Activated CD8-positive, alpha-beta memory T cell treated with anti-CD3 and anti-CD28 coated beads for 24 hours (primary cell): ENCODE measurements around the gene C1orf53.

Source experiments
- DNase-seq: peaks from one replicate; pipeline ENCODE4 v3.0.0-alpha.2; 2020

Gene C1orf53

DNA sequence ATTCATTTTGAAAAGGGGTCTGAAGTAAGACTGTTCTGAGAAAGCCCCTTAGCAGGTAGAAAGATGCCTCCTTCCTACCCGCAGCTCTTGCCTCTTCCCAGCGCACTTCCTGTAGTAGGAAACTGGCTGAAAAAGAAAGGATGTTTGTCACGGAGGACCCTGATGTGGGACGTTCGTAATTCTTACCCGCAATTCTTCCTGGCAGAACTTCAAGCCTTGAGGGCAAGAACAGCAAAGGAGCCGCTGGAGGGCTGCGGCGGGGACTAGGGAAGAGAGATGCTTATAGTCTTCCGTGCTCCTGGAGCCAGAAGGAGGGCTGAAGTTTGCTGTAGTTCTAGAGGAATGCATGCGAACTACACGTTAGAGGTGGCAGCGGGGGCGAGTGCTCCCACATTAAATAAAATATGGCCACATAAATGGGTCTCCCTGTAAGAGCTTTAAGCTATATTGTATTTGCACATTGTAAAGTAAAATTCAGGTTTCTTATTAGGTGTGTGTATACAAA lies 6.3 kb downstream of the C1orf53 start:
- no peak for DNase-seq

DNA sequence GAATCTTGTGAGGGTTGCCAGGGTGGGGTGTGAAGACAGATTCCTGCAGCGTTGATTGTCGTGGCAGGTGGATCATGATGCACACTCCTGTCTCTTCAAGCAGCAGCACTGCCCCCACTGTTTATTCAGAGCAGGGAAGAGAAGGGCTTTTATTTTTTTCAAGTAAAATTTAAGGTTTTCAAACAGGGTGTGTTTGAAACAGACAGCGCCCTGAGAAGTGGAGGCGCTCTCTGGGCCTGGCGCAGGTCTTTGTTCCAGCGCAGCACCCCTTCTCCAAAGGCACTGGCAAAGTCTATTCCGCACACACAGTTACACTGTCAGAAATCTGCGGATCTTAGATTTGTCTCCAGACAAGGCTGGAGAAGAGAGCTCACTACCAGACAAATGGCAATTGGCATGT lies 7.0 kb downstream of the C1orf53 start:
- DNase-seq: no peak

DNA sequence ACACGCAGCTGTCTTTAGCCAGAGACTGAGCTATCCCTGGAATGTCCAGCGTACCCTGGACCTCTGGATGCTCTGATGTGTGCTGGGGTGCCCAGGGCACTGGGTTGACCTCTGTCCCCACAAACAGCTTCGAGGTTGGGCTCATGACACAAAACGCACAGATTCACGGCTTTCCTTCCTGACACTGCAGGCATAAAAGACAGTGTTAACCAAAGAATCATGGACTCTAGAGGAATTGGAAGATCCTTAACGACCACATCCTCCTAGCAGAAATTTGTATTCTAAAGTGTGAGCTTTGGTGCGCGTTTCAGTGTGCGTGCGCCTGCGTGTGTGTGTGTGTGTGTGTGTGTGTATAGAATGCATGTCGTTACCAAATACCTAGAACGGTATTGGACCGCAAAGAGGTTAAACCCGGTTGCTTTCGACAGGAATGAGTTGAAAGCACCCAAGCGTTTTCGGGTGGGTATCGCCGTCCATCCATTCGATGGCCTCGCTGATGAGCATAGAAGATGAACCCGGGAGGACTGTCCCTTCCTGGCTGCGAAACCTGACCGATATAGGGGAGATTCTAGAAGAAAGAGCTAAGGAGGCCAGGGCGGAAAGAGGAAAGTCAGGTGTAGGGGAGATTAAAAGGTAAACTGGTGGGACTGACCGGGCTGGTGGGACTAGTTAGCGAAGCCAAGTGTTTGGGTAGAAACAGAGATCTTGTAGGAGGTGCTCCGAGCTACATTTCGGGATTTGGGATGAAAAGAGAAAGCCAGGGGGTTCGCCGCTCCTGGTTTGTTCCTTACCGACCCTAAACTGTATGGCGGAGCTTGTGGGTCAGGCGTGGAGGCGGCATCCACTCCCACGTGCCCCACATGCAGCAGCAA lies 7.9 kb downstream of the C1orf53 start:
- no peak for DNase-seq

- DNase-seq: no peak
Observed at GRCh38 chr1:197911111-197911856, 8.9 kb downstream of the C1orf53 start.

DNA sequence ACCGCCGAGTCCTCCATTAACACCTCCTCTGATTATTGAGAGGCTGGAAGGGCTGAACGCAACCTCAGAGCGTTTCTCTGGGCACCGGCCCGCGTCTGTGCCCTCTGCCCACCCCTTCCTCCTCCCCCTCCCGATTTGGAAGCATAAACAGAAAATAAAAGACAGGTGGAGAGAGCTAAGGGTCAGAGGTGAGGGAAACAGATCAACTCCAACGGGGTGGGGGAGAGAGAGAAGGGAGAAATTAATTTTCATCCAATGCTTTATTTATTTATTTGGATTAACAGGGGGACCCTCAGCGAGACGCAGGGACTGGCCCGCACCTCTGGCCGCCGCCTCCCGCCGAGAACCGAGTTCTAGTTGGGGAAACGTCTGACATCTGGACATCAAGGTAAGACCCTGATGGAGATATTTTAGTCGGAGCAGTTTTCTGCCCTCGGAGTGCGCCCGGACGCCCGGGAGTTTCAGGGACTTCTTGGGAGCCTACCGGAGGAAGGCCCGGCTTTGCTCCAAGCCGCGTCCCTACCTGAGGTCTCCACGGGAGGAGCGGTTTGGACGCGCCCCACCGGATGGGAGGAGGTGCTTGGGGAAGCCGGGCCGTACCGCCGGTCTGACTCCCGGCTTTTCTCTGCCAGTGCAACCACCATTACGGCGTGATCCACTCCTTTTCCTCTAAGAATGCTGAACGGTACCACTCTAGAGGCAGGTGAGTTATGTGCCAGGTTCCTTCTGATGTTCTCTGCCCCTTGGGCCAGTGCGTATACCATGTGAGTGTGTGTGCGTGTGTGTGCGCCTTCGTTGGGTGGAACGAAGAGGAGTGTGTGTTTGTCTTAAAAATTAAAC lies 9.6 kb downstream of the C1orf53 start:
- DNase-seq: no peak

DNA sequence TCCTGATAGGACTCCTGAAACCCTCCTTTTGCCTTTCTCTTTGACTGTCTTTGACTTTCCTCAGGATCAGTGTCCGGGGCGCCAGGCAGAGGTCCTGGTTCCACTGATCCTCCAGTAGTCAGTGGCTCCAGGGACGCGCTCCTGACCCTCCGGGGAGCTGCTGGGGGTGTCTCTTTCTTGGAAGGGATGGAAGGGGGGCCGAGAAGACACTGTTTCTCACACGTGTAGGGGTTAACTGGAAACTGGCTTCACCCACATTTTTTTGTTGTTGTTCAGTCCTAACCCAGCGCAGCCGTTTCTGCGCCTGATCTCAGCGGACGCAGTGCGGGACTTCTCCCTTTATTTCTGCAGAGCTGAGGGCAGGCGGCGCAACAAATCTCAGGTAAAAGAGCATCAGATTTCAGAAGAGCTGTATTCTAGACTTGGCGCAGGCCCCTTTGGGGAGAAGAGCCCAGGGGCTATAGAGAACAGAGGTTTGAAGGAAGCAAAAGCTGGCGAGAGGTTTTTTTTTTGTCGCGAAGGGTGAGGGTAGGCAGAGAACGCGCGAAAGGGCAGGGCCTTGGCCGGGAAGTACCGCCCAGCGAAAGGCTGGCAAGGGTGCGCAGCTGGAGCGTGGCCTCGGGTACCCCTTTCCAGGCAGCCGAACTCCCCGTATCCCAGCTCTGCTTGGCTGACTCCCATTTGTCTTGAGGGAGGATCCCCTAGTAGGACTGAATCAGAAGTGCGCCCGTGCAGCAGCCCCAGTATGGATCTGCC lies 10.5 kb downstream of the C1orf53 start:
- no peak for DNase-seq

GRCh38 chr1:197913495-197914276 lies 11.3 kb downstream of the C1orf53 start:
- DNase-seq: no peak

DNA sequence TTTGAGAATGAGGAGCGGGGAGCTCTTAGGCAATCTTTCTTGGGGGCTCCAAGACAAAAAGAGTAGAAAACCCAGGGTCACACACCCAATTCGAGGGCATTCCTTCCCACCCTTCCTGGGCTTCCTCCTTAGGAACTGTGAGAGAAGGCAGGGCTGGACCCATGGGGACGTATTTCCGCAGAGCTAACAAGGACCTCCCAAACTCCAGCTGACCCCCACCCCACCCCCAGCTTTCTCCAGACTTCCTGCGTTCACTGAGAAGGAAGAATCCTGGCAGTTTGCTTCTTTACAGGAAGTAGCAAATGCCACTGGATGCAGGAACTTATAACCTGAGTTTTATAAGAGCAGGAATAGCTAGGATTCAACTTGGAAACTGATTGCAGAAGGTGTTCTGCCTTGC lies 12.1 kb downstream of the C1orf53 start:
- no peak for DNase-seq

- no peak for DNase-seq
Observed at GRCh38 chr1:197915260-197915861, 12.9 kb downstream of the C1orf53 start.

DNA sequence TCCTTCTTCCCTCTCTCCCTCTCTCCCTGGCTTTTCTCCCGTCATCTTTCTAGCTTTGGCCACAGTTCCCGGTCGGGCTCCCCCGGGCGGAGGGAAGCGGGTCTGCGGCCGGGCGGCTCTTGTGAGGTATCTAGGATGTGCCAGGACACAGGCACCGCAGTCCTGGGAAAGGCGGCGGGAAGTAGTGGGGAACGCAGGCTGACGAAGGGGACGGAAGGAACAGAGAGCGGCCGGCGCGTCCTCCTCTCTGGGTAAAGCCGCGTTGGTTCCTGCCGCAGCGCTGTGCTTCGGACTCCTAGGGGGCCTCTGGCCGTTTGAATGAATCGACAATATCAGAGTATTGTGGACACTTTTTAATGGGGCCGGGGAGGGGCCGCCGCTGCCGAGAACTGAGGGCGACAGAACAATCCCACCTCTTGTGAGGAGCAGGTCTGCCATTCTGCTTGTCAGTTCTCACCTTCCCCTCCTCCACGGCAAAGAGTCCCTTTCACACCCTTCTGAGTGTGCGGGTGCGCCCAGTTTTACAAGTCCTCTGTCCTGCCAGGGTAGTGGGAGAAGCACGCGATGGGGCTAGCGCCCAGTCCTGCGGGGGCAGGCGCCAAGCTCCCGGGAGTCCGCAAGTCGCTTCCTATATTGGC lies 13.6 kb downstream of the C1orf53 start:
- peak; percentile 71 for DNase-seq

DNA sequence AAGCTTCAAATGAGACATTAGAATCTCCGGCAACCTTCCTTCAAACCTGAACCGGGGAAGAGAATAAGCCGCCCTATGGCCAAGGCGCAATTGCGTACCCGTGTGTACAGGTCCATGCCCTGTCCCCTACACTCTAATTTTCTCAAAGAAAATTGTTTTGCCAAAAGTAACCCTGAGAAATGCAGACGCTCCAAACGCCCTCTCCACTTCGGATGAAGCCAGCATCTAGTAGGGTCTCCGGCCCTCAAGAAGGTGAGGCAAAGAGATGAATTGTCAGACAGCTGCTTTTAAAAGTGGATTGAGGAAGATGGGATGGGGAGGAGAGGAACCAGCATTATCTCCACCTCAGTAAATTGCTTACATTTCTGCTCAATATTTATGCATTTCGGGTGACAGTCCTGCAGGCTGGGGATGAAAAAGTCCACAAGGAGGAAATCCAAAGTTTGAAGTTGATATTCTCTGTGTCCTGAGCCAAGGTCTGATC lies 14.1 kb downstream of the C1orf53 start:
- DNase-seq: no peak

DNA sequence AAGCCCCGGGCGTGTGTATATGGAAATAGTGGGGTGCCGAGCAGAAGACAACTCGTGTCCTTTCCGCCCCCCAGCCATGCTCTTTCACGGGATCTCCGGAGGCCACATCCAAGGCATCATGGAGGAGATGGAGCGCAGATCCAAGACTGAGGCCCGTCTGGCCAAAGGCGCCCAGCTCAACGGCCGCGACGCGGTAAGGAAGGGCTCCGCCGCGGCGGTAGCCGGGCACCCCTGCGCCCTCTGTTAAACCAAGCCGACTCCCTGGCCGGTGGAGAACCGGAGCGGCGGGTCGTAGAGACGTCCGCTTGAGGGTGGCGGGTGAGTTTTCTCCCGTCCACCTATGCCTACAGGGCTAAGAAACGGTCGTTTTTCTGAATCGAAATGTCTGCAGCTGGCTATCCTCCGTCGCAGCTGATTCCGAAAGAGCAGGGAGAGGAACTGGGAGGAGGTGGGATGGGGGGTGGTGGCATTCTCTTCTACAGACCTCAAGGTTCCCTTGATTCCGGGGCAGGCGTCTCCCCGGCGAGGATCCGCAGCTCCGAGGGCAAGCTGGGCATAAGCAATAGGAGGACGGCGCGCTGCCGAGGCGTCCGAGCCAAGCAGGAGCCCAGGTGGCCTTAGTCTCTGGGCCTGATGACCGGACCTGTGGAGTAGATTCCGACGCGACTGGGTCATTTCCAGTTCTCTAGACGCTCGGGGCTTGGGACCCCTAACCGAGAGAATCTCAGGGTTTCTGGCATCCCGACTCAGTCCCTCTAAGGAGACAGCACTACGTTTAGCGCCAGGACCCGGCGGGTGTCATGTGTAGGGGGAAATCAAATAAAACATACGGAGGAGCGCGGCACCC lies 15.6 kb downstream of the C1orf53 start:
- DNase-seq: peak; percentile 75

DNA sequence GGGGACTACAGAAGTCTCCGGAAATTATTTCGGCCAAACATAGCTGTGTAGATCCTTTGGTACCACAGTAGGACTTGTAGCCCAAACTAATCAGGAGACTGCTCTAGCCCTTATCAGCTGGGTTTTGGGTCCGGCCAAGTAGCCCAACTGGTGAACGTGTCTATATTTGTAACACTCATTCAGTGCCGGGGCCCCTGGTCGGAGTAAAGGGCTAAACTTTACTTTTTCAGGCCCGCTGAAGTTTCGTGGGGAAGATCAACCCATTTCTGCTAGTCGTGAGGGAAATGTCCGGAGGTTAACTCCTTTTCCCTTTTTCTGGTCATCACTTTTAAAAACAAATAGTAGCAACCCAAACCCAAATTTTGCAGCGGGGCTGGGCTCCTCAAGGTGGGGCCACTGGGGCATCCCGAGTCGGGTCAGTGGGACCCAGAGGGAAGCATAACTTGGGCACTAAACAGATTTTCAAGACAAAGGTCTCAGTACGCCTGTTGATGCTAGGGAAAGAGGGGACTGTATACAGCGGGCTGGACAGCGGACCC lies 16.4 kb downstream of the C1orf53 start:
- DNase-seq: no peak

DNA sequence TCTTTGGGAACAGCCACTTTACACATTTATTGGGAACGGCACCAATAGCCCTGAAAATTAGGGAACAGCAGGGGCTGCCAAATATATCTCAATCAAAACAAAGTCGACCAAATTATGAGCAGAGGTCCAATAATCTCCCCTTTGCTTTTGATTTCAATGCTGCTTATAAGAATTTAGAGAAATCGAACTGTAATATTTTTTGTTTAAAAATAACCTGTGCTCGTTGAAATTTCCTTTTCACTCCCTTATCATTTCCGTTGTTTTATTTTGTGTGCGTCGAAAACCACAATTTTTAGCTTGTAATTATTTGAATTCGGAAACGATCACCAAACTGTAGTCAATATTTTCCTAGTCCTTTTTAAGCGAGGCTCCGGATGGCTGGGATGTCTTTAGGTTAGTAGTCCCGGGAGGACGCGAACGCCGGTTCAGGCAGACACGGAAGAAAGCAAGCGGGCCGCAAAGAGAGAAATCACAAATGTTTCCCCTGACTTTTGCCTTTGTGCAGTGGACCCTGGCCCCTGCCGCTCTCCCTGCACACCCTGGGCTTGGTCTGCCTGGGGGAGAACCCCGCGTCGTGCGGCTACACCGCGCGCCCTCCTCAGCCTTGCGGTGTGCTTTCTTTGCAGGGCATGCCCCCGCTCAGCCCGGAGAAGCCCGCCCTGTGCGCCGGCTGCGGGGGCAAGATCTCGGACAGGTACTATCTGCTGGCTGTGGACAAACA lies 17.1 kb downstream of the C1orf53 start:
- no peak for DNase-seq

GRCh38 chr1:197920067-197920396 lies 17.6 kb downstream of the C1orf53 start:
- DNase-seq: no peak

DNA sequence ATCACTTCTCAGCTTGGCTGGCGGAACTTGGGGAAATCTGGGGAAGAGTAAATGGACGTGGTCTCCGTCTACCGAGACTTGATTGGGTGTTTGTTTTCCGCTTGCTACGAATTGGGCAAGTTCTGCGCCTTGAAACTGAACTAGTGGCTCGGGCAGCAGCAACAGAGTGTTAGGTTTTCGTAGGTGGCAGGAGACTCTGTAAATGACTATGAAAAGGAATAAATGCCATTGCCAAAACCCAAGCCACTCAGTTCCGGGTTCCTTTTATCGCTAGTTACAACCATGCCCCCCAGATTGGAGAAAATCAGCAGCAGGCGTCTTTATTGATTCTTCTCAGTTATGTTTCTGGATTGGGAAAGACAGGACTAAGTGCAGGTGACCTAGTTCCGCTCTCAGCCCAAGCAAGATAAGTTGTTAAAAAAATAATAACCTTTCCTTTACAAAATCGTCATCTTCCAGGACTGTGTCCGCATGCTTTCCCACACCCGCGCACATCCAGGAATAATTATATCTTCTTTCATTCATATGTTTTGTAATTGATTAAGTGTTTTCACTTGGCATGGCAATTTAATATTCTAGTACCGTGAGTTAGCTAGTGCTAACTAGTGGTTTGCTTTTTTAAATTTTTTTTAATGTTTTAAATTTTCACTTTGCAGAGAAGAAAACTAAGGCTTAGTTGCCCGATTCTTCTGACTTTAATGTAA lies 18.1 kb downstream of the C1orf53 start:
- no peak for DNase-seq

DNA sequence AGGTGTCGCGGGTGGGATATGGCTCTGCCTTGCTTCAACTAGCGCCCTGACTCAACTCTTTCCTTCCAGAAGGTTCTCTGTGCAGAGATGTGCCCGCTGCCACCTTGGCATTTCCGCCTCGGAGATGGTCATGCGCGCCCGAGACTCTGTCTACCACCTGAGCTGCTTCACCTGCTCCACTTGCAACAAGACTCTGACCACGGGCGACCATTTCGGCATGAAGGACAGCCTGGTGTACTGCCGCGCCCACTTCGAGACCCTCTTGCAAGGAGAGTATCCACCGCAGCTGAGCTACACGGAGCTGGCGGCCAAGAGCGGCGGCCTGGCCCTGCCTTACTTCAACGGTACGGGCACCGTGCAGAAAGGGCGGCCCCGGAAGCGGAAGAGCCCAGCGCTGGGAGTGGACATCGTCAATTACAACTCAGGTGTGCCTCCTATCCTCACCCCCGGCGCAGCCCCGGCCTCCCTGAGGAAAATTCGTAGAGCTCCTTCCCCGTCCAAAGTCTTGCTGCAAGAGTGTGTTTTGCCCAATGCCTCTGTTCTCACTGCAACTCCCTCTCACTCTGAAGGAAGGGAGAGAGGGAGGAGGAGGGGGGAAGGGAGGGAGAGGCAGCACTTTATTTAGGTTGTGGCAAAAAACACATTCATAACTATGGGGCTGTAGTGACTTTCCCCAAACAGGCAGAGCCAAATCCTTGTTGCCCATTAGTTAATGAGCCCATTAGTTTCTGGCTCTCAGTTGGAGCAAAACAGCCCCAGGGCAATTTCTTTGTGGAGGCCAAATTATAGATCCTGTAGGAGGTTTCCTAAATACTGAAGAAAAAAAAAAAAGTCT lies 19.0 kb downstream of the C1orf53 start:
- DNase-seq: no peak
